Epithelial cell of proximal tubule (primary cell): Measurements from ENCODE around the gene SRRM5. TPM values are rescaled to one million over a fixed set of nuclear protein-coding genes. Genes with fewer than 3 reads are reported as not detected.

Source experiments
- DNase-seq: peaks from one replicate; pipeline ENCODE4 v3.0.0-alpha.2; 2011; ENCODE audit warnings: low read depth
- H3K4me3 ChIP-seq: 2 replicates; pipeline ENCODE4 v1.5.1; 2011; ENCODE audit warnings: low read depth, mild to moderate bottlenecking, low read length
- CTCF ChIP-seq: conservative IDR thresholded peaks from 2 replicates; pipeline ENCODE4 v1.5.1; 2012; ENCODE audit warnings: low read depth, mild to moderate bottlenecking, low read length
- total RNA-seq: library from RNA; depleted of rRNA; stranded (reverse); fragments of >200 nt; gene quantifications from 2 replicates; pipeline ENCODE4 v1.2.3, GENCODE V29; 2015

The SRRM5 gene
- total RNA-seq = 0.12 TPM in 1 of 2 replicates, not detected in the other

- no peak within 1 kb of the TSS for H3K4me3 ChIP-seq
- no peak for DNase-seq
- TF ChIP-seq CTCF = no peak
Measured at GRCh38 chr19:43611788-43612187, at the start of gene SRRM5. Gene SRRM5, plus strand, starts transcription at chr19:43612088. Its CDS starts 34 bp downstream, at chr19:43612122.

- no peak for TF ChIP-seq CTCF
- no peak for DNase-seq
- H3K4me3 ChIP-seq = no peak overlapping the region
Measured at GRCh38 chr19:43562226-43562697, 49.6 kb upstream of the SRRM5 start.

- no peak for TF ChIP-seq CTCF
- DNase-seq = no peak
- H3K4me3 ChIP-seq = no peak overlapping the region
Measured at GRCh38 chr19:43562698-43563241, 49.1 kb upstream of the SRRM5 start.

- no peak overlapping the region for H3K4me3 ChIP-seq
- no peak for TF ChIP-seq CTCF
- no peak for DNase-seq
Measured at GRCh38 chr19:43563816-43564457, 48.0 kb upstream of the SRRM5 start.

GRCh38 chr19:43564800-43565199 is 47.1 kb upstream of the SRRM5 start:
- DNase-seq = no peak
- no peak for TF ChIP-seq CTCF
- H3K4me3 ChIP-seq = no peak overlapping the region

GRCh38 chr19:43569657-43570056 is 42.2 kb upstream of the SRRM5 start:
- H3K4me3 ChIP-seq = no peak overlapping the region
- TF ChIP-seq CTCF = no peak
- no peak for DNase-seq
